ENCODE results near the gene TSPO.

Gene TSPO

DNA sequence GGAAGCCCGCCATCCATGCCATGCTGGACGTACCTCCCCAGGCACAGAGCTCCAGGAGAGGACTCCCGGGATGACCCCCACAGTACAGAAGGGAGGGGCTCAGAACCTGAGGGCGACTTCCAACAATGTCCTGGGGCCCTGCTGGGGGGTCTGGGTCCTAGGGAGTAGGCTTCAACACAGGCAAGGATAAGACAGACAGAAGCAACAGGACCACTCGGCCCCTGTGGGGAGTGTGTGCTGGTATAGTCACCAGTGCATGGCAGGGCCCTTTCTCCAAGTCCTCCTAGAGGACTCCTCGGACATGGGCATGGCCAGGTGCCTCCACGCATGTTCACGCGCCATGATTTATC lies 18.7 kb downstream of the TSPO start:
- H3K9me2 ChIP-seq (ENCODE audit: low read depth, low read length), result no peaks in the 10 kb centered on the region
- peaks cover 80% of the 10 kb centered on the region for H3K36me3 ChIP-seq (ENCODE audit: insufficient read depth, low read length)
- TF ChIP-seq, protein P1, sequence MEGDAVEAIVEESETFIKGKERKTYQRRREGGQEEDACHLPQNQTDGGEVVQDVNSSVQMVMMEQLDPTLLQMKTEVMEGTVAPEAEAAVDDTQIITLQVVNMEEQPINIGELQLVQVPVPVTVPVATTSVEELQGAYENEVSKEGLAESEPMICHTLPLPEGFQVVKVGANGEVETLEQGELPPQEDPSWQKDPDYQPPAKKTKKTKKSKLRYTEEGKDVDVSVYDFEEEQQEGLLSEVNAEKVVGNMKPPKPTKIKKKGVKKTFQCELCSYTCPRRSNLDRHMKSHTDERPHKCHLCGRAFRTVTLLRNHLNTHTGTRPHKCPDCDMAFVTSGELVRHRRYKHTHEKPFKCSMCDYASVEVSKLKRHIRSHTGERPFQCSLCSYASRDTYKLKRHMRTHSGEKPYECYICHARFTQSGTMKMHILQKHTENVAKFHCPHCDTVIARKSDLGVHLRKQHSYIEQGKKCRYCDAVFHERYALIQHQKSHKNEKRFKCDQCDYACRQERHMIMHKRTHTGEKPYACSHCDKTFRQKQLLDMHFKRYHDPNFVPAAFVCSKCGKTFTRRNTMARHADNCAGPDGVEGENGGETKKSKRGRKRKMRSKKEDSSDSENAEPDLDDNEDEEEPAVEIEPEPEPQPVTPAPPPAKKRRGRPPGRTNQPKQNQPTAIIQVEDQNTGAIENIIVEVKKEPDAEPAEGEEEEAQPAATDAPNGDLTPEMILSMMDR (IDR thresholded peaks at IDR 0.05; ENCODE audit: low read length), result no peak
- H3K27ac ChIP-seq (ENCODE audit: low read depth, low read length, poor library complexity, severe bottlenecking), result no peak overlapping the region
- no peaks in the 10 kb centered on the region for H3K9me3 ChIP-seq (ENCODE audit: low read length)
- no peaks in the 10 kb centered on the region for H3K79me2 ChIP-seq (ENCODE audit: insufficient read depth, low read length)
- 0 out of 2 replicates have a peak, but pooled peaks cover 3% of the 10 kb centered on the region for H3K27me3 ChIP-seq (ENCODE audit: insufficient read depth, low read length)
- peaks cover under 1% of the 10 kb centered on the region for H3K4me1 ChIP-seq (ENCODE audit: insufficient read depth, low read length, severe bottlenecking)
- H3F3A ChIP-seq (ENCODE audit: insufficient read depth, low read length), result no peaks in the 10 kb centered on the region
- H4K20me1 ChIP-seq (ENCODE audit: insufficient read depth, low read length), result no peaks in the 10 kb centered on the region
- no peak overlapping the region for H3K4me2 ChIP-seq (ENCODE audit: low read length)
- H2AFZ ChIP-seq (ENCODE audit: low read length), result no peak overlapping the region
- H3K4me3 ChIP-seq (ENCODE audit: low read depth, low read length, poor library complexity, severe bottlenecking), result no peak overlapping the region
- no peak overlapping the region for H3K9ac ChIP-seq (ENCODE audit: low read length)

DNA sequence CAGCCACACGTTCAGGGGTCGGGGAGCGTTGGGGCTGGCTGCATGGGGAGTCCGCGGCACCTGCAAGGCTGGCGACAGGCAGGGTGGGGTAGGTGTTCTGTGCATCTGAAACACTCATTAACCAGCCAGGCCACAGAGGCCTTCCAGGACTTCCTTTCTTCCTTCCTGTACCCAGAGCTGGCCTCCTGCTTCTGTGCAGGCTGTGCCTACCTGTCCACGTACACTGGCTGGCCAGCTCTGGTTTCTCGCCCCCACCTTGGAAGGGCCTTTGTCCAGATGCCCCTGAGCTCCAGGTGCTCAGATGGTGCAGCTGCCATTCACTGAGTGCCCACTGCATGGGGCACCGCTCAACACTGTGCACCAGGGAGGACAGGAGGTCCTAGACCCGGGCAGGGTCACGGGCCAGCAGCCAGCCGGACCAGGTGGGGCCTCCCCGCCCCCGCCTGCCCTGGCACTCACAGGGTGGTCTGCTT lies 19.7 kb downstream of the TSPO start:
- Histone ChIP-seq H2AFZ (ENCODE audit: low read length) (no peak overlapping the region), H3K79me2 (ENCODE audit: insufficient read depth, low read length) (no peaks in the 10 kb centered on the region), H3K9me3 (ENCODE audit: low read length) (no peaks in the 10 kb centered on the region), H4K20me1 (ENCODE audit: insufficient read depth, low read length) (no peaks in the 10 kb centered on the region), H3K27me3 (ENCODE audit: insufficient read depth, low read length) (no peaks in the 10 kb centered on the region), H3K9ac (ENCODE audit: low read length) (no peak overlapping the region), H3F3A (ENCODE audit: insufficient read depth, low read length) (no peaks in the 10 kb centered on the region), H3K4me3 (ENCODE audit: low read depth, low read length, poor library complexity, severe bottlenecking) (no peak overlapping the region), H3K4me2 (ENCODE audit: low read length) (no peak overlapping the region), H3K4me1 (ENCODE audit: insufficient read depth, low read length, severe bottlenecking) (no peaks in the 10 kb centered on the region), H3K9me2 (ENCODE audit: low read depth, low read length) (no peaks in the 10 kb centered on the region), H3K36me3 (ENCODE audit: insufficient read depth, low read length) (peaks cover 88% of the 10 kb centered on the region), H3K27ac (ENCODE audit: low read depth, low read length, poor library complexity, severe bottlenecking) (no peak overlapping the region)
- TF ChIP-seq EZH2 (IDR thresholded peaks at IDR 0.05; ENCODE audit: borderline replicate concordance, low read length), result no peak
- TF ChIP-seq, protein P1 (IDR thresholded peaks at IDR 0.05; ENCODE audit: low read length), result no peak

DNA sequence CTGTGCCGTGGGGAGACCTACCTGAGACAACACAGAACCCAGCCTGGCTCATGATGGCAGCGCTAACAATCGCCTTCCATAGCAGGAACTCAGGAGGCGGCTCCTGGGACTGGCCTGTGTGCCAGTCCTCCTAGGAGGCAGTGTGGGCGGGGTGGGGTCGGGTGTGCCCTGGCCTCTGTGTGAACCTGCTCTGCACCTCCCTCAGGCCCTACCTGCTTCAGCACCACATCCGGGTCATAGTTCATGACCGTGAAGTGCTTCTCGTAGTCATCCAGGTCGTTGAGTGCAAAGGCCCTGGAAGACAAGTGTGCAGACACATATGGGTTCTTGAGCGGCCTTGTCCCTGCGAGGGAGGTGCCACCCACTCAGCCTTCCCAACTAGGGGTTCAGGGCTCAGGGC lies 20.2 kb downstream of the TSPO start:
- Histone ChIP-seq H3K27me3 (ENCODE audit: insufficient read depth, low read length) (no peaks in the 10 kb centered on the region), H4K20me1 (ENCODE audit: insufficient read depth, low read length) (no peaks in the 10 kb centered on the region), H3K9me3 (ENCODE audit: low read length) (no peaks in the 10 kb centered on the region), H3K27ac (ENCODE audit: low read depth, low read length, poor library complexity, severe bottlenecking) (no peak overlapping the region), H3K9me2 (ENCODE audit: low read depth, low read length) (no peaks in the 10 kb centered on the region), H3K36me3 (ENCODE audit: insufficient read depth, low read length) (peaks cover 91% of the 10 kb centered on the region), H3F3A (ENCODE audit: insufficient read depth, low read length) (no peaks in the 10 kb centered on the region), H2AFZ (ENCODE audit: low read length) (no peak overlapping the region), H3K79me2 (ENCODE audit: insufficient read depth, low read length) (no peaks in the 10 kb centered on the region), H3K9ac (ENCODE audit: low read length) (no peak overlapping the region), H3K4me1 (ENCODE audit: insufficient read depth, low read length, severe bottlenecking) (no peaks in the 10 kb centered on the region), H3K4me3 (ENCODE audit: low read depth, low read length, poor library complexity, severe bottlenecking) (no peak overlapping the region), H3K4me2 (ENCODE audit: low read length) (no peak overlapping the region)
- TF ChIP-seq, protein P1 (IDR thresholded peaks at IDR 0.05; ENCODE audit: low read length), result no peak
- no peak for TF ChIP-seq EZH2 (IDR thresholded peaks at IDR 0.05; ENCODE audit: borderline replicate concordance, low read length)

All from OCI-LY1 (cell line).